Suprapubic skin (tissue), 3 donors: ENCODE data around the gene INPP5F.

ENCODE experiments used
- CTCF ChIP-seq, 2 donors: fragments of 200-600 bp in 1 of 2; fragments of 450-650 bp in 1 of 2; sonication (generic) in 1 of 2; IDR thresholded peaks; one replicate each; pipeline ENCODE4 v1.5.1; 2016 to 2019; ENCODE audit warnings: antibody characterized with exemption in 2 of 2, mild to moderate bottlenecking in 1 of 2, moderate library complexity in 1 of 2
- POLR2AphosphoS5 ChIP-seq, 3 donors: sonication (generic); formaldehyde crosslinking; IDR thresholded peaks; one replicate each; pipeline ENCODE4 v1.6.1; 2017; ENCODE audit warnings: antibody characterized with exemption in 3 of 3

DNA sequence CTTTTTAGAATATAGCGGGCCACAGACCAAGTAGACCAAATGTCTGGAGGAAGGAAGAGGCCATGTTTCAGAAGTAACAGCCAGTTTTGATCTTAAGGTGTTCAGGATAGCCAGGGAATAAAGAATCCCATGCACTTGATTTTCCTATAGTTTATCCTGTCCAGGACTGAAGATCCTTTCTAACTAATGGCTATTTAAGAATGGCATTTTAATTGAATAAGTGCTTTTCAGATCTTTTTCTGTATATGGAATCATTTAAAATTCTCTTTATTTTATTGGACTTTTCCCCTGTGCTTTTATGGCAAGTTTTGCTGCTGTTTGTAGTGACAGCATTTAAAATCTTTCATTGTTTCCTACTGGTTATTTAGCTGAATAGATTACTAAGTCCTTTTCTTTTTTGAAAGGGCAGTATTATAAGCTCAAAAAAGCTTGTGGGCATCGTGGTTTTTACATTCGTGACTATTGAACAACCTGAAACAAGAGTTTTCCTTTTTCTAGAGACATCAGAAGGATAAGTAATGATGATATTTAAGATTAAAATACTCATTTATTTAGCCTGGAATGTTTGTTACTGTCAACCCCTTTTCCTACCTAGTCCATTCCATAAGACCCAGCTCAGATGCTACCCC is 2.4 kb downstream of the INPP5F start:
- no peak for TF ChIP-seq CTCF (IDR thresholded peaks at IDR 0.05)
- no peak for TF ChIP-seq POLR2AphosphoS5 (IDR thresholded peaks at IDR 0.05)
